Prostate gland (tissue), 2 donors: ENCODE data around the gene GRID2.

Experiments
- POLR2AphosphoS5 ChIP-seq: sonication (generic); formaldehyde crosslinking; IDR thresholded peaks from one replicate; pipeline ENCODE4 v1.6.1; 2017; ENCODE audit warnings: antibody characterized with exemption
- TF ChIP-seq, protein P1 (sequence below), 4 experiments: fragments of 200-600 bp in 2 of 4; fragments of 450-650 bp in 2 of 4; sonication (generic) in 2 of 4; IDR thresholded peaks; 1 replicate in 3 of 4; 2 replicates in 1 of 4; pipeline ENCODE4 v1.5.1; 2016 to 2019; ENCODE audit warnings: antibody characterized with exemption in 4 of 4, mild to moderate bottlenecking in 2 of 4, moderate library complexity in 2 of 4

DNA sequence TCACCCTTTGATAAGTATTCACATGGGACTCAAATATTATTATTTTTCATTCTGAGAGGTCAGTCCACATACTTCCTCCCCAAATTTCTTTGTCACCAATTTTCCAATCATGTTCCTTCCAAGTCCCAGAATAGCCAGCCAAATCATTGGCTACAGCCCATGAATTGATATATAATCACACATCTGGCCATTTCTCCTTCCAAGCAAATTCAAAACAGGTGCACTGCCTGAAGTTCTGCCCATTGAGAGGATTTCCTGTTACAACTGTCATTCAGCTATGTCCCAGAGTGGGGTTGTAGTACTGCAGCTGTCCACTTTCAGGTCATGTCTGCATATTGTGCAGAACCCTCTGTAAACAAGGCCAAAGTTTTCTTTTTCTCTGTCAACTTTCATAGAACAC lies 347.8 kb downstream of the GRID2 start:
- TF ChIP-seq, protein P1, sequence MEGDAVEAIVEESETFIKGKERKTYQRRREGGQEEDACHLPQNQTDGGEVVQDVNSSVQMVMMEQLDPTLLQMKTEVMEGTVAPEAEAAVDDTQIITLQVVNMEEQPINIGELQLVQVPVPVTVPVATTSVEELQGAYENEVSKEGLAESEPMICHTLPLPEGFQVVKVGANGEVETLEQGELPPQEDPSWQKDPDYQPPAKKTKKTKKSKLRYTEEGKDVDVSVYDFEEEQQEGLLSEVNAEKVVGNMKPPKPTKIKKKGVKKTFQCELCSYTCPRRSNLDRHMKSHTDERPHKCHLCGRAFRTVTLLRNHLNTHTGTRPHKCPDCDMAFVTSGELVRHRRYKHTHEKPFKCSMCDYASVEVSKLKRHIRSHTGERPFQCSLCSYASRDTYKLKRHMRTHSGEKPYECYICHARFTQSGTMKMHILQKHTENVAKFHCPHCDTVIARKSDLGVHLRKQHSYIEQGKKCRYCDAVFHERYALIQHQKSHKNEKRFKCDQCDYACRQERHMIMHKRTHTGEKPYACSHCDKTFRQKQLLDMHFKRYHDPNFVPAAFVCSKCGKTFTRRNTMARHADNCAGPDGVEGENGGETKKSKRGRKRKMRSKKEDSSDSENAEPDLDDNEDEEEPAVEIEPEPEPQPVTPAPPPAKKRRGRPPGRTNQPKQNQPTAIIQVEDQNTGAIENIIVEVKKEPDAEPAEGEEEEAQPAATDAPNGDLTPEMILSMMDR (IDR thresholded peaks at IDR 0.05) = no peak
- no peak for TF ChIP-seq POLR2AphosphoS5
